CD1c-positive myeloid dendritic cell (primary cell): ENCODE data around the gene CENPVL3.
"Not testable (repeated sequence)": the region's sequence is repeated elsewhere in the genome, so short reads cannot be mapped to it uniquely, and the experiment has no call there.

Experiments used
- DNase-seq: peaks from one replicate; pipeline ENCODE4 v3.0.0-alpha.2; 2016; ENCODE audit errors: extremely low spot score

The CENPVL3 gene

DNA sequence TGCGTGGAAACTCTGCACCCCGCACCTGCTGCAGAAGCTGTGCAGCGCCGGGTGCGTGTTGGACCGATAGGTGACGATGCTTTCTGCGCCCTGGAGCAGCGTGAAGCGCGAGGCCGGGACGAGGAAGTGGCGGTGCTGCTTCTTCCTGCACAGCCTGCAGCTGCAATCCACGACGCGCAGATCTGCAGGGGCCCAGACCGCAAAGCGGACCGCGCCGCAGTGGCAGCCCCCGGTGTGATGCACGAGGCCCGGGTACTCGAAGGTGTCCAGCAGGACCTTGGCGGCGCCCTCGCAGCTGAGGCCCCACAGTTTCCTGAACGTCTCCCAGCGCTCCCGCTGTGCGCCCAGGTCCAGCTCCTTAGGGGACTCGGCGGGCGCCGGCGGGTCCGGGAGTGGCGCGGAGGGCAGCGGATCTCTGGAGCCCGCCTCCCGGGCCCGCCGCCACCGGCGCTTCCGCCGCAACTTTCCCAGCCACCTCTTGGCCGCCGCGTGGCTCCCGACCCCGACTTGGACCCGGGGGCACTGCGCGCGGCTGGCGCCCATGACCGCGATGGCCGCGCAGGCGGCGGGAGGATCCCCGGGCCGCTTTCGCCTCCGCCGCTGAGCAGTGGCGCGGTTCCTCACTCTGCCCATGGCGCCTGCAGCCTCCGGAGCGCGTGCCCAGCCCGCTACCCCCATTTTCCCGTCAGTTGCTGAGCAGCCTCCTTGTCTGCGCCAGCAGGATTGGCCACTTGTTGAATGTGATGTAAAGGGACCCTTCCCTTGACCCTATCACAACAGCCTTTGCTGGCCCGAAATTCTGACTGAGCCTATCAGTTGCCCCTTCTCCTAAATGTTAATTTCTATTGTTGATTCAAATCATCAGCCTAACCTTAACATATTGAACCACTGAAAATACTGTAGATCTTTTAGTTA is at the start of gene CENPVL3:
TSS of gene CENPVL3 (minus strand) at position 672 of the 915 bp plus-strand sequence. CDS start at position 633, 39 bp downstream.
- DNase-seq: not testable (repeated sequence)

DNA sequence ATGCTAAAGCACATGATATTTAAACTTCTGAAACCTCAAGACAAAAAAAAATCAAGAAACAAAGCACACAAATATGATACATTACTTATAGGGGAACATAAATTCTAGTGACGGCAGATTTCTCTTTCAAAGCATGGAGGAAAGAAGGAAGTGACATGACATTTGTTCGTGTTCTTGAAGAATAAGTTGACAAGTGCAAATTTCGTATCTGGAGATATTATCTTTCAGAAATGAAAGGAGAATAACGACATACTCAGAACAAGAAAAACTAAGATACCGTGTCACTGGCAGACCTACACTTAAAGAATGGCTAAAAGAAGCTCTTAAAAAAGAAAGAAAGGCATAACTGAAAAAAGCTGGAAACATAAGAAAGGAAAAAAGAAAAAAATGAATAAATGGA is 47.3 kb upstream of the CENPVL3 start:
- no peak for DNase-seq

DNA sequence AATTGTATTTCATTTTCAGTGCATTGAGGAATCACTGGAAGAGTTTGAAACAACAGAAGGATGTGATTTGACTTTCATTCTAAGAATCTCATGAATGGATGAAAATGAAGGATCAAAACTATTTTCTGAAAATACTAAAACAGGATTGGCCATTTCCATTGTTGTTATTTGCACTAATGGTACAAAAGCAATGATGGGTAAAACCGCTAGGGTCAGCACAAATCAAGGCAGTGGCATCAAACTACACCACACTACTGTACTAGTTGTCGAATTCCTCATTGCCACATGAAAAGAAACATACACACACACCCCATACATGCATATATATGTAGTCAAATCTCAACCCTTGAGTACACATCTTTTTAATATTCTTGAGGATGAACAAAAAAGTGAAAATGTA is 24.7 kb upstream of the CENPVL3 start:
- no peak for DNase-seq

DNA sequence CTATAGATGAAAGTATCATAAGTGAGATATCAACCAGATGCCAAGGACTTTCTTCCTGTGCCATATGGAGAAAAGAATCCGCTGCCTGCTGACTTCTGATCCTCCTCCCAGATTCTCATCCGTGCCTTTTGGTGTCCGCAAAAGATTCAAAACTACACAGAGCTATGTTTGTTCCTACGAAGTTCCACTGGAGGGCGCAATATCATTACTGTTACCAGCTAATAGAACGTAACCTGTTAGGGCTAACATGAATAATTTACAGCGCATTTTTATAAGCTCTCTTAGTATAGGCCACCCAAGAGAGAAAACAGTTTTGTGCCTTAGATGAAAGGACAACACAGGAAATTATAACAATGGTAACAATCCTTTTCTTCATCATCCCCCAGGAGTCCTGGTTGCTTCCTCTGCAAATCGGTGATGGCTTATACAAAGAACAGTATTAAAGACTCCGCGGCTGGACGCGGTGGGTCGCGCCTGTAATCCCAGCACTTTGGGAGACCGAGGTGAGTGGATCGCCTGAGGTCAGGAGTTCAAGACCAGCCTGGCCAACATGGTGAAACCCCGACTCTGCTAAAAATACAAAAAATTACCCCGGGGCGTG is 22.8 kb upstream of the CENPVL3 start:
- no peak for DNase-seq

DNA sequence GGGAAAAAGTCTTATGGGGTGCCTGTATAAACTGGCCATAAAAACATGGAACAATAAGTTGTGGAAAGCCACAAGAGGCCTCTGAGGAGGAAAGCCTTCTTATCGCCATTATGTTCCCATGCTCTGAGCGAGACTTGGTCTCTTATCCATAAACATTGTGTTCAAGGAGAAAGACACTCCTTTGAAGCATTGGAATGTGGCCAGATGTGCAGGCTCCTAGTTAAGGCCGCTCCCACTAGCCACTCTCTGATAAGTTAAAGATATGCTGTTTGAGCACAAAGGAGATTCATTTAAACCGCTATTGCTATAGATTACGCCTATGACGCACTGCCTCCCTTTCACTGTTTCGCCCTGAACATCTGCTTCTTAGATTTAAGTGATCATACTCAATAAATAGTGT is 17.8 kb upstream of the CENPVL3 start:
- DNase-seq: not testable (repeated sequence)

DNA sequence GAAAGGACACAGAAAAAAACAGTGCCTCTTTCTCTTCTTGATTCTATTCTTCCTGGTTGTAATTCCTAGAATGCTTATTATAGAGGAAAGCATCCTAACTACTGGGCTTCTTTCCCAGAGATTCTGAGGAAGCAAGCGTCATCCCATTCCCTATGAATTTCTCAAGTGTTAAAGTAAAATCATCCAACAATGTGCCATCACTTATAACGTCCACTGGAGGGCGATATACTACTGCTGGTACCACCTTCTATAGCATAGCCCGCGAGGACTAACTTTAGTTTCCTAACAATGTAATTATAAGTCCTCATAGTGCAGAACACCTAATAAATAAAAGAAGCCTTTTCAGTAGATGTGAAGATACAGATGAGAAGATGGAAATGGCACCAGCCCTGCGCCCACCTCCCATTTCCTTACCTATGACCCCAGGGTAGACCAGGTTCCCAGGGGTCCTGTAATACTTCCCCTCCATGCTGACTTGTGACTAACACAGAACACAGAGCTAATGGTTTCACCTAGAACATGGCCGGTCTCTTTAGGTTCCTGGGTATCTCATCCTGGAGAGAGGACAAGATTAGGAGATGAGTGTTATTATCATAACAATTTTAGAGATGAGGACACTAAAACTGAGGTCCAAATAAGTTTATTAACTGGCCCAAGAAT is 4.2 kb downstream of the CENPVL3 start:
- peak; percentile 35 for DNase-seq

DNA sequence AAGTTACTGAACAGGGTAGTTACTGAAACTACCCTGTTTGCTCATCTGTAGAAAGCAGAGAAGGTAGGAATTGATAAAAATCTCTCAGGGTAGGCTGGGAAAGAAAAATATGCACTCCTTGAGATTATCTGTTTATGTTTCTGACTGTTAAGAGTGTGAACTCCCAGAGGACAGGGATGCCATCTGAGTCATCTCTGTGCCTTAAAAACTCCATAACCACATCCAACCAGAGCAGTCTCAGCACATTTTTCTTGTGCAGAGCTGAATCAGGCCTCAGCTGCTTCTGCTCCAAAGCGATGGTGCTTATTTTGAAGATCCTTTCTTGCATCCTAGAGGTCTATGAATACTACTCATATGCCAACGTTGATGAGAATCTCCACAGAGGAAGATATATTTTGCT is 9.9 kb downstream of the CENPVL3 start:
- DNase-seq: no peak

DNA sequence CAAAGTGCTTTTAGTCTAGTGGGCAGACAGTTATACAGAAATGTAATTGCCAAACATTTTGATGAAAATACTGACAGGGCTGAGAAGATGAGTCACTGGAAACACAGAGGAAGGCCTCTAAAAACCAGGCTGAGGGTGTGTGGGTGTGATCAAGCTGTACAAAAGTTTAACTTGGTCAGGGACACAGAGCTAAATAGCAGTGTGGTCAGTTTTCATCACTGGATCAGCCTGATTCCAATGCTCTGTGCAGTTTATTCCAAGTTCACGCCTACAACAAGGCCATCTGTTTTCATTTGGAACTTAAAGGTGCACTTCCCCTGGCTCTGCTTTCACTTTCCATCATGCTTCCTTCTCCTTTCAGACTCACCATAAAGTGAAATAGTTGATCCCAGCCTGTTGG is 10.6 kb downstream of the CENPVL3 start:
- DNase-seq: peak; percentile 15

DNA sequence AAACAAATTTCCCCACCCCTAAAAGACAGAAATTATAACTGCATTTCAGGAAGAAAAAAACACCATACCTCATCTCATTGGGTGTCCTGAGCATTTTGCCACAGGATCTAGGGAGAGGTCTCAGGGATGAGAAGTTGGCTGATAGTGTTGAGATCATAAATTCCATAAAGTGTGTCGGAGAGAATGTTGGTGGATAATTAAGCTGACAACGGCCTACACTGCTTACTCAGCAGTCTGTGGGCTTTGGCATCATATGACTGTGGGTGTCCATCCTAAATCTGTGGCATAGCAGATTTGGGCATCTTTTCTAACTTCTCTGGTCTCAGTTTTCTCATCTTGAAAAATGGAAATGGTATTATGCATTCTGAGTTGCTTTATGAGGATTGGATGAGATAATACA is 12.3 kb downstream of the CENPVL3 start:
- no peak for DNase-seq

DNA sequence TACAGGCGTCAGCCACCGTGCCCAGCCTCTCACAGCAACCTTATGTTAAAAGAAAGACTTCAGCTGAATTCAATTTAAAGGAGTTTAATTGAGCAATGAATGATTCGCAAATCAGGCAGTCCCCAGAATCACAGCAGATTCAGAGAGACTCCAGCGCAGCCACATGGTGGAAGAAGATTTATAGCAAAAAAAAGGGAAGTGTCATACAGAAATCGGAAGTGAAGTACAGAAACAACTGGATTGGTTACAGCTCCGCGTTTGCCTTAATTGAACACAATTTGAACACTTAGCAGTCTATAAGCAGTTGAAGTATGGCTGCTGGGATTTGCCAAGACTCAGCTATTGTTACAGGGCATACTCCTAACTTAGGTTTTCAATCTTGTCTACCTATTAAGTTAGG is 19.8 kb downstream of the CENPVL3 start:
- peak; percentile 1 for DNase-seq

DNA sequence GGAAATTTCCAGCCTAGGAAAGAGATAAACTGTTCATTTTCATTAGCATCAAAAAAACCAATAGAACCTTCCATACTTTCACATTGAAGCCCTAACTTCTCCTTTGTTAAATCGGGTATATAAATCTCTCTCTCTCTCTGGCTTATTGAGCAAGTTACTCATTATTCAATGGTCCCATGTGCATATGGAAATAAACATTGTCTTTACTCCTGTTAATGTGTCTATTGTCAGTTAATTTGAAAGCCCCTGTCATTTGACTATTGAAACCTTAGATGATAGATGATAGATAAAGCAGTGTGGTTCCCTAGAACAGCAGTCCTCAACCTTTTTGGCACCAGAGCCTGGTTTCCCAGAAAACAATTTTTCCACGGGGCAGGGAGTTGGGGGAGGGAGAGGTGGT is 46.8 kb downstream of the CENPVL3 start:
- DNase-seq: no peak

DNA sequence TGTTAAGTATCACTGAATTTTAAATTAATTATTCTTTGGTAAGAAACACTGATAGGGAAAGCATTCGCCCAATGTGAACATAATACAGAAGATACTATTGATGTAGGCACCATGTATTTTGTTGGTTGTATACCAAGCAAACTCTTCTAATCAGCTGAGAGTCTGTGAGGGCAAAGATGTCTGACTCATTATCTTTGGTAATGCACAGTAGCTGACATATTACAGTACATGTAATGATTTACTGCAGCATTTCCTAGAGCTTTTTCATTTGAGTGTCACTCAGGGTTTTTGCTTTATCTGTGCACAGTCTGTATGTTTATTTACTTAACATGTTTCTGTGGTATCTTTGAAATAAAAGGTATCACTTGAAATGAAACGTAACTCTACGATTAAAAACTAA is 49.2 kb downstream of the CENPVL3 start:
- DNase-seq: no peak

DNA sequence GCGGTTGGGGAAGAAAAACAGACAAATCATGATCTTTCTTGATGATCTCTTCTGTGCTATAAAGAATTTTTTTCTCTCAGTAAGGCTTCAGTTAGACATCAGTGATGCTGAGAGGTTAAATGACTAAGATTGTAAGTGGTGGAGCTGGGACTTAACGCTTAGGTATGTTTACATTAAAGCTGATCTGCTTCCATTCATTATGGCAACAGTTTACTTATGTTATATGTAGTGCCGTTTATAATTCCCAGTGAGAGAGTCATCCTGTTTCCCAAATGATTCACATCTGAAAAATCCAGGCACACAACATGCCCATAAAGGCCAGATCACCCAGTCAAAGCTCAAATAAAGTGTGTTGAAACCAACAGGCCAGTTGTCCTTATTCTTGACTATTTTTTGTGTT is 50.1 kb downstream of the CENPVL3 start:
- no peak for DNase-seq
